ENCODE data around the gene GDPD3.
A peak's percentile ranks its signal among the peaks of the same experiment; 100 is the strongest.
"Not testable (repeated sequence)": the region's sequence is repeated elsewhere in the genome, so short reads cannot be mapped to it uniquely, and the experiment has no call there.

The GDPD3 gene

GRCh38 chr16:30122604-30123160, 9.3 kb upstream of the GDPD3 start:
- no peak for DNase-seq

- no peak for DNase-seq
Observed at GRCh38 chr16:30121741-30122571, 8.6 kb upstream of the GDPD3 start.

GRCh38 chr16:30120340-30121105, 7.2 kb upstream of the GDPD3 start:
- DNase-seq, result no peak

- no peak for DNase-seq
Observed at GRCh38 chr16:30119428-30119827, 6.1 kb upstream of the GDPD3 start.

GRCh38 chr16:30117768-30118167, 4.4 kb upstream of the GDPD3 start:
- DNase-seq, result no peak

GRCh38 chr16:30116291-30117207, 3.2 kb upstream of the GDPD3 start:
- DNase-seq, result no peak

- DNase-seq, result no peak
Observed at GRCh38 chr16:30115238-30115637, 1.9 kb upstream of the GDPD3 start.

GRCh38 chr16:30114833-30115232, 1.5 kb upstream of the GDPD3 start:
- not testable (repeated sequence) for DNase-seq

- DNase-seq, result no peak
Observed at GRCh38 chr16:30114411-30114810, 1.1 kb upstream of the GDPD3 start.

- DNase-seq, result no peak
Observed at GRCh38 chr16:30113711-30114333, 485 bp upstream of the GDPD3 start.

GRCh38 chr16:30112197-30113030, 923 bp downstream of the GDPD3 start:
- DNase-seq, result no peak

GRCh38 chr16:30110661-30111060, 2.7 kb downstream of the GDPD3 start:
- DNase-seq, result no peak

- DNase-seq, result no peak
Observed at GRCh38 chr16:30108059-30108850, 5.1 kb downstream of the GDPD3 start.

- DNase-seq, result no peak
Observed at GRCh38 chr16:30104492-30104891, 8.8 kb downstream of the GDPD3 start.

GRCh38 chr16:30104090-30104489, 9.2 kb downstream of the GDPD3 start:
- no peak for DNase-seq

GRCh38 chr16:30096862-30097563, 16.3 kb downstream of the GDPD3 start:
- no peak for DNase-seq

GRCh38 chr16:30096105-30096861, 17.1 kb downstream of the GDPD3 start, which contains the start of gene YPEL3:
TSS of gene YPEL3 (minus strand) at chr16:30096213. CDS start at chr16:30095482, 731 bp downstream.
- DNase-seq, result peak; percentile 63

GRCh38 chr16:30095166-30096078, 17.9 kb downstream of the GDPD3 start:
- no peak for DNase-seq

All from NCI-H2227 treated with DMSO at 0.1 percent for 48 hours (cell line).